HL-60/S4 (cell line): ENCODE measurements around the gene TMEM182.

Source experiments
- in situ Hi-C: fragments of 300-500 bp; cut with MboI; formaldehyde crosslinking; loops from 2 replicates; pipeline ENCODE4 v1.14.3; 2022; ENCODE audit warnings: low sequenced_read_pairs

TMEM182 gene, protein sequence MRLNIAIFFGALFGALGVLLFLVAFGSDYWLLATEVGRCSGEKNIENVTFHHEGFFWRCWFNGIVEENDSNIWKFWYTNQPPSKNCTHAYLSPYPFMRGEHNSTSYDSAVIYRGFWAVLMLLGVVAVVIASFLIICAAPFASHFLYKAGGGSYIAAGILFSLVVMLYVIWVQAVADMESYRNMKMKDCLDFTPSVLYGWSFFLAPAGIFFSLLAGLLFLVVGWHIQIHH

DNA sequence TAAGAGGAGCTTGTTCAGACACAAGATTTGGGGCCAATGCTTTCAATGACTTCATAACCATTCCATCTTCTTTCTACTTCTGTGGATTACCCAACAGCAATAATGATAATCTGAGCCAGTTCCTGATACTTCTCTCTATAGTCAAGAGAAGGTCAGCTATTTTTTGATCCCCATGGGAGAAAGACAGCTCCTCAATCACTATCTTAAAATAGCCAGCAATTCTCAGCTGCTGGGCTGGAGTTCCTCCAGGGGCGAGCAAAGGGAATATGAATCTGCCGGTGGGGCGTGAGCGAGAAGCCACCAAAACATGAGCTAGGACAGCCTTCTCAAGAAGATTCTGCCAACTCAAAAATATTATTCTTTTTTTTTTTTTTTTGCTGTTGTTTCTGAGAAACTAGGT lies at the start of gene TMEM182:
Gene TMEM182, plus strand, starts transcription at position 269 of the 400 bp plus-strand sequence. CDS start 187 bp downstream, outside the sequence.
- in situ Hi-C loops = no loop called here

DNA sequence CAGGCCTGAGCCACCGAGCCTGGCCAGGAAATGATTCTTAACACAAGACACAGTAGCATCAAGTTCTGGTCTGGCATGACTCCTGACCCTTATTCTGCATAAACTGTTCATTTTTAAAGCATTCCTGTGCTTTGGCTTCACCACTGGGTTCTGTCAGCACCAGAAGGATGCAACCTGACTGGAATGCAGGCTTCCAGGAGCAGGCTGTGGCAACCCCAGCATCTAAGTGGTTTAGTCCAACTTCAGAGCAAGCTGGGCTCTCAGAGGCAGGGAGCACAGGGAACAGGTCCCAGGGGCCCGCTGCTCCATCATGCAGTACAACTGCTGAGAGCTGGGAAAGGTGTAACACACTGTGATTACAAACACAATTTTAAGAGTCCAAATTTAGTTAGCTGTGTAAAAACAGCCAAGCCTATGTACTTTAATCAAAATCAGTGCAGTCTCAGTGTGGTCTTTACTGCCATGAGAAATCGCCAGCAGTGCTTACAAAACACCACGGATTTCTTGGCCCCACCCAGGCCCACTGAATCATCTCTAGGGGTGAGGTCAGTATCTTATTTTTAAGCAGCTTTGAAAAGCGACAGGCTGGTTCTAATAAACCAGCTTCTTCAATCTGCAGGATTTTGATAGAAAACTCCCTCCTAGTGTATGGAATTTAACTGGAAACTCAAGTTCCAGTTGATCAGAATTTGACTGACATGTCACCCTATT lies 44.4 kb upstream of the TMEM182 start:
- in situ Hi-C loops = no loop called here

DNA sequence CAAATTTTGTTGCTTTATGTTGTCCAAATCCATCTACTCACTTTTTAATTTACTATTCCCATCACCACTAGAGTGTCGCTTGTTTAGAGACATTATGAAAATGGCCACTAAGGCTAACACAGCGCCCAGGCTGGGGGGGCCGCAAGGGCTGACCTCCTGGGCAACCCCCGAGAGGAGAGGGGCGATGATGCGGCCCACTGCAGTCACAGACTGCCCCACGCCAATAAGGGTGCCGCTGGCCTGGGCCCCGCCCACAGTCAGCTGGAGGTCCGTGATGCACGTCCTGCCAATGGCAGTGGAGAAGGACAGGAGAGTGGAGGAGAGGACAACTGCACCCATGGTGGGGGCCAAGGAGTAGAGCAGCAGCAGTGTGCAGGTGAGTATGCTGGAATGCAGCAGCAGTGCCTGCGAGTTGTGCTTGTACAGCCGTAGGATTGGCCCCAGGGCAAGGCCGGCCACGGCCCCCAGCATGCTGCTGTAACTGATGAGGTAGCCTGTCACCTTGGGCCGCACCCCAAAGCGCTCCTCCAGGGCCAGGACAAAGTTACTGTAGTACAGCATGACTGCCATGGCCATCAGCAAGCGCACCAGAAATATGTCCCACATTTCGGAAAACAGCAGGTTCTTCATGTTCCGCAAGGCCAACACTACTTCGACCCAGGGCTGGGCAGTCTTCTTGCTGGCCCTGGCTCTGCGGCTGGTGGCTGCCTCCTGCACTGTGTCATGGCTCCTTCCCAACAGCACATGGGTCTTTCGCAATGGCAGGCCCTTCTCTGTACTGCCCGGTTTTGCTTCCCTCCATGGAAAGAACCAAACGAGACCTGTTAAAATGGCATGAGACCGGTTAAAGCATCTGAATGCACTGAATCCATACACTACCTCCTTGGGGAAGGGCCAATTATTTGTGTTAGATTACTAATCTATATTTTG lies 43.2 kb upstream of the TMEM182 start:
- in situ Hi-C loops = no loop called here

DNA sequence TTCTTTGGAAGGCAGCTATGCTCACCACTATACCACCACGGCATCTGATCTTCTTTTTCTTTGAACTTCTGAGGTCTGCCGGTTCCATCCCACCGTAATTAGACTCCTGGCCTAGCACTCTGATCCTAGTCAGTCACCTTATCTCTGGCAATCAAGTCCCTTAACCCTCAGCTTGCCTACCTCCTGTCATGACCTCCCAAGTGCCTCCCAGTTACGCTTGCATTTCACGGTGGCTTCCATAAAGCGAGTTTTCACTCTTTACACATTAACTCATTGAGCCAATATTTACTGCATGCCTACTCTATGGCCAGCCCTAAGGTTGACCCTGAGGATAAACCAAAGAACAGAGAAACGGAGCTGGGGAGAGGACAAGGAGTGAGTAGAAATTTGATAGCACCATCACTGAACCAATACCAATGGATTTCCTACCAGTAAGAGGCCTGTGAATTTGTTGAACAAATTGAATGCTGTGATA lies 37.8 kb upstream of the TMEM182 start:
- in situ Hi-C loops = no loop called here

DNA sequence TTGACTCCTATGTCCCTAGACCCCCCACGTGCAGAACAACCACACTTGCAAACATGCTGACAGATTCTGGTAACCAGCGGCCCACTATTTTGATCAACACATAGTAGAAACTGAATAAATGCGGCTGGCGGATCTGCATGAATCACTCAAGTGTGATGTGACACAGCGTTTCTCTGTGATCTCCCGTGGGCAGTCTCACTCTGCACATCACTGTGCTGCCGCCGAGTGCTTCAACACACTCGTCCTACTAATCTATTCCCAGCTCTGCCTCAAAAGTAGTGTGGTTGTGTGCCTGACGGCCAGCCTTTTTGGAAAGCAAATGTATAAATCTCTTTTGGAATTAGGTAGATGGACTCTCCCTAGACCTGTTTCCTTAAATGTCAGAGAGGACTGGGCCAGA lies 37.3 kb upstream of the TMEM182 start:
- in situ Hi-C loops = no loop called here

DNA sequence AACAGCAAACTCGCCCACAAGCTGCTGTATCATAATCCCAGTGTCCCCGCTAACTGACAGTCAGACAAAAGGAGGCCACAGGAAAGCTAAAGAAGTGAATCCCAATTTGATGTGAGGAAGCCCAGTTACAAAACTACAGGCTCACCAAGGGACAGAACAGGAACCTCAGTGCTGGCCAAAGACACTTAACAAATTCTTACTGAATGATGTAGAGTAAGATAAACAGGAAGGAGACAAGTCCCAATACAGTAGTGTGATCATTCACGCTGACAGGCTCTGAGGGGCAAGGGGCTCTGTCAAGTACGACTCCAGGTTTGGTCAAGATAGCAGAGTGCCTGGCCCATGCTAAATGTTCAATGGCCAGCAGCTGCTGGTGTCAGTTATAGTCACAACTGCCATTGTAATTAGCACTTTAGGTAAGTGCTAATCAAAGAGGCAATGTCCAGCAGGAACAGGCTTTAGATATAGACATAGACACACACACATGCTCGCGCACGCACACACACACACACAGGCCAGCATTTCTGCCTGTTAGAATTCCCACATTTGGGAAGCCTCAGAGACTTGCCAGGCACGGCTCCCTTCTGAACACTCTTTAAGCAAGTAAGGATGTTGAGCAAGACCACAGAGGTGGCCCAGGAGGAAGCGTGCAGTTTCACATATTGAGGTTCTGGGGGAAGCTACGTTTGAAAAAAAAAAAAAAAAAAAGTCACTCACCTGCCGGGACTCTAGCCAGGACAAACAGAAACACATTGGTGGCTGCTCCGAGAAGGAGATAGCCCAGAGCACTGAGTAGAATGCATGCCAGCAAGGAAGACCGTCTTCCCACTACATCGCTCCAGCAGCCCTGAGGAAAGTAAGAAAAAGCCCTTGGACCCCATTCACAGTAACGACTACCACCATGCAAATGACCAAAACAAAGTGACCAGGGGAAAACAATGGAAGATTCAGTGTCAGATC lies 35.4 kb upstream of the TMEM182 start:
- in situ Hi-C loops = no loop called here

DNA sequence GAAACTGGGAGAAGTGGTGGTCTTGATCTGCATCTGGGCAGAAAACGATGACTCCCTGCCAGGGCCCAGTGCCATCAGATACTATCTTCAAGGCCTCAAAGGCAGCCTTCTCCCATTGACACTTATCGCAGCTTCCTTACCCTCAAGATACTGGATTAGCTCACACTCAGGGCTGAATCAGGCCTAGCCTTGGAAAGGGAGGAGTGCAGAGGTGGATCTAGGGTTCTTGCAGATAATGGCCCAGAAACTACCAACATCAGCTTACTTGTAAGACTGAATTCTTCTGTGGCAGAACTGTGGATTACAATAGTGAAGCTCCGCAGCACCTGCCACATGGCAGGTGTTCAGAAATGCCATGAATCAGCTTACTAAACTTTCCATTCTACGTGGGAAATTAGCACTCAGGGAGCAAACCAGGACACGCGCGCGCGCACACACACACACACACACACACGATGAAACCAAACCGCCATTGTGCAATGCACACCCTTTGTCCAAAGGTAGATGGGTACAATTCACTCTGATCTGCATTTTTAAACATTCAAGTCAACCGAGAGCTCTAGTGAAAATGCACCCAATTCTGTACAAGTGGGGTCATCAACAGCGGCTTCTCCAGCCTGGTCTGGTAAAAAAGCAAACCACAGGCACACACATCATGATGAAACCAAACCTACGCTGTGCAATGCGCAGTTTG lies 26.3 kb upstream of the TMEM182 start:
- in situ Hi-C loops = no loop called here

DNA sequence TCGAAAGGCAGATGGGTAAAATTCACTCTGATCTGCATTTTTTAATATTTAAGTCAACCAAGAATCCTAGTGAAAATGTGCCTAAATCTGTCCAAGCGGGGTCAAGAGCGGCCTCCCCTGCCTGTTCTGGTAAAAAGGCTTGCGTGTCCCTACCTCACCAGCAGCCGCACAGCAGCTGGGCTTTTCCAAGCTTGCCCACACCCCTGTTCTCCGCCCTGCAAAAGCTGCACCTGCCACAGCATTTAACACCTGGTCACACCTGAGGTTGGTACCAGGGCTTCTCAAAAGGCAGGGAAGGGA lies 25.8 kb upstream of the TMEM182 start:
- in situ Hi-C loops = no loop called here

DNA sequence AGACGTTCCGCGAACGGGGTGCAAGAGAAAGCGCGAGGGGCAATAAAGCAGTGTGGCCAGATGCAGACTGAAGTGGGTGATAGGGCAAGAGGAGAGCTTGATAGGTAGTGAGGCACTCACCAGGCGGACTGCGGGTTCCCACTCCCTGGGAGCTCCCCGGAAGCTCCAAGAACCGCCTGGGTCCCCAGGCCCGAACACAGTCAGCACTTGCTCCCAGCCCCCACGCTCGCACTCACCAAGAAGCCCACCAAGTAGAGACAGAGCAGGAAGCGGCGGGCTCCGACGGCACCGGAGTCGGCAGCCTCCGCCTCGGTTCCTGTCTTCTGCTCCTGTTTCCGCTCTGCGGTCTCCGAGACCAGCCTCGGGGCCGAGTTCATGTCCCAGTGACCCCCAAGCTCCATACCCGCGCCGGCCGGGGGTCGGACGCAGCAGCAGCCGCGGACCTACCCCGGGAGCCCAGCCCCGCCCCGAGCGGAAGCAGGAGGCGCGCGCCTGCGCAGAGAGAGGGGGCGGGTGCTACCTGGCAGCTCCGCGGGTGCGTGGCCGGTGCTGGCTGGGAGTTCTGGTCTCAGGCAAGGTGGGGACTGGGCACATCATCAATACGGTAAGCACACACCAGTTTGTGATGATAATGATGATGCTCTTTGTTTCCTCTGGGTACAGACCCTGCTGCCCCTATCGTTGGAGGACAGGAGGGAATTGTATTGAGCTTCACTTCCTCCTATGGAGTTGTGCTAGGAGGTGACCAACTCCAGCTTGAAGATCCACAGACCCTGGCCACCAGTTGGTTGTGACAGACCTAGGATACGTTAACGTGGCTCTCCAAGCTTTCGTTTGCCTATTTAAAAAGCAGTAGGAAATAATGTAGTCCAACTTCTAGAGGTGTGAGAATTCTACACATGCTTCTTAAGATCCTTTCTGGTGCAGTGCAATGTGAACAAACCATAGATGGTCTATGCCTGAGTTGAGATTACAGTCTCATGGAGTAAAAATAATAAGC lies 25.1 kb upstream of the TMEM182 start:
- in situ Hi-C loops = no loop called here

DNA sequence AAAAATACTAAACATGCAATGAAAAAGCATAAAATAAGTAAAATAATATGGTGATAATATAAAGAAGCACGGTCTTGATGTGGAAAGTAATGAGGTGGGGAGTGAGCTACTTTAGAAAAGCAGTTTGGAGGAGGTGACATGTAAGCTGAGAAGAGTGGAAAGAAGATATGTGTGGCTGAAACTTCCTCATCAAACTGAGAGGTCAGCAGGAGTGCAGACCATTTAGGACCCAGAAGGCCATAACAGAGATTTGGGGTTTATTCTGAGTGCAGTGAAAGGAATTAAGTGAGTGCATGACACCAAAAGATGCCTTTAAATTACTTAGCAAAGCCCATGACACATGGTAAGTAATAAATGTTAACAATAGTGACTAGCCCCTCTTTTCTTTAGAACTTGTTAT lies 24.4 kb upstream of the TMEM182 start:
- in situ Hi-C loops = no loop called here

DNA sequence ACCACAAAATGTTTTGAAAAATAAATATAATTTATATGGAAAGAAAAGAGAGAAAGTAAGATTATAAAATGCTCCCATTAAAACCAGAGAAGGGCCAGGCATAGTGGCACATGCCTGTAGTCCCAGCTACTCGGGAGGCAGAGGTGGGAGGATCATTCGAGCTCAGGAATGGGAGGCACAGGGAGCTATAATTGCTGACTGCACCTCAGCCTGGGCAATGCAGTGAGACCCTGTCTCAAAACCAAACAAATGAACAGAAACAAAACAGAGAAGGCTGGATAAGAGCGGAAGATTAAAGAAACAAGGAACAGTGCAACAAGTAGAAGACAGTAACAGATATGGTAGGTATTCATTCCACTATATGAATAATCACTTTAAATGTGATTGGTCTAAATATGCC lies 18.6 kb upstream of the TMEM182 start:
- in situ Hi-C loops = no loop called here

DNA sequence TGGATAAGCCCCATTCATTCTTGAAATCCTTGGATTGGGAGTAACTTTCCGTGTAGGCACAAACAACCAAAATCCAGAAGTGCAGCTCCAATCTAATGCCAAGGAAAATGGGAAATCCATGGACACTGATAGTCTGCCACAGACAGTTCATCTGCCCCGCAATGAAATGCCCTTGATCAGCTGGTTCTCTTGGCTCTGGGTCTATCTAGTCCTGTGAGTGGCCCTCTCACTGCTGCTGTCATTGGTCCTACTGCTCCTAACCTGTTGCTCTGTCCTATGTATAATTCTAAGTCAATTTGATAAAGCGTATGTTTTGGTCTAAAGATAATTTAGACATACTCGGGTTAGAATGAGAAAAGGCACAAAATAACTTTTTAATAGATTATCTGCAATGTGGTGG lies 13.7 kb upstream of the TMEM182 start:
- in situ Hi-C loops = no loop called here

DNA sequence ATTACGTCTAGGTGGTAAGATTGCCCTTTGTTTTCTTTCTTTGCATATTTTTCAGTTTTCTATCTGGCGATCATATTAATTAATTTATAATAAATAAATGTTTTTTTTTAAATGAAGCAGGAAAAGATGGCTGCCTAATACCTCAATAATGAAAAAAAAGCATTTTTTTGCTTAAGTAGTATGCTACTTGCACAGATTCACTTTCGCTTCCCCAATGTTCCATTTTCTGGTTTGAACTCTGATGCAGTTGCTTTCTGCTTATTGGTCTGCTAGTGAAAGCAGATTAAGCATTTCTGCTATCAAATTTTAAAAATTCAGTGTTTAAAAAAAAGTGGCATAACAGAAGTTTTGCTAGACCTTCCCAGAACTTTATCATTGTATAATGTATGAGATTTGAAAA lies 11.9 kb upstream of the TMEM182 start:
- in situ Hi-C loops = no loop called here

DNA sequence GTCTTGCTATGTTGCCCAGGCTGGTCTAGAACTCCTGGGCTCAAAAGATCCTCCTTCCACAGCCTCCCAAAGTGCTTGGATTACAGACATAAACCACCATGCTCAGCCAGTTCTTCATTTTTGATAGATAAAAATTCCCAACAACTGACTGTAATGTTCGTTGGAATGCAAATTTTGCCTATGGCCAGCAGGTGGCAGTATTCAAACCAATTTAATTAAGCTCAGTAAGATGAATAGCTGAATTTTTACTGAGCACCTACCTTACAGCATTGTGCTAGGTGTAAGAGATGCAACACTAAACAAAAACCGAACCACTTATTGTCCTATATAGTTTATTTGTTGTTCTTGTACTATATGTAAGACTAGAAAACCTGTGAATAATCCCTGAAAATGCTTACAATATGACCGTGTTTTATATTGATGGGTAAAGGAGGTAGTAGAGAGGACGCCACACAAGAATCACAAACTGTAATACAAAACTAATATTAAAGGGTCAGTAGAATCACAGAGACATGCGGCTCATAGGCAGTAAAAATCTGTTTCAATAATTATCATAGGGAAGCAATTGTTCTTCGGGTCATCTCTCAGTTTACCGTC lies 8.2 kb upstream of the TMEM182 start:
- in situ Hi-C loops = no loop called here

DNA sequence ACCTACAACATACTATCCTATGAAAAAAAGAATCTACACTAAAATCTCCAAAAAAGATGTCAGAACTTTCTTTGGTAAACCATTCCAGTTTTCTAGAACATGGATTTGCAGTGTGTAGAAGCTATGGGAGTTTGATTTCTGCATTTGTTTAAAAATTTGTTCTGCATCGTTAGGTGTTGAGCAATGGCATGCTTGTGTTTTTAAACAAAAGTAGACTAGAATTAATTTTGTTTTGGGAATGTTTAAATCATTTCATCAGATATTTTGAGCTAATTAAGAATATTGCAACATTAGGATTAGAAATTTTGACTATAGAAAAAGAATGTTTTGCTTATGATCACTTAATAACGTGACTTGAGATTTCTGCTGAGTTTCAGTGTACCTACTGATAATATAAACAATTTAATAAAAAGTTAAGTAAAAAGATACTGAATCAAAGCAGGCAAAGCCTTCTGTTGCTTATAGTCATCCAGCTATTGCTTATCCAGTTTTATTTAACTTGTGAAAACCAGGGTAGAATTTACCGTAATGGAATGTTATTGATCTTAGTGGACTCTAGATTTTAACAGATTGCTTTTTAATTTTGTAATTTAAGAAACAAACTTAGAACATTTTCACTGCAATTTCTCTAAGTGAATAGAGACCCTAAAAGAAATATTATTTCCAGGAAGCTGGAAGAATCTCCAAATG lies 7.2 kb upstream of the TMEM182 start:
- in situ Hi-C loops = no loop called here

DNA sequence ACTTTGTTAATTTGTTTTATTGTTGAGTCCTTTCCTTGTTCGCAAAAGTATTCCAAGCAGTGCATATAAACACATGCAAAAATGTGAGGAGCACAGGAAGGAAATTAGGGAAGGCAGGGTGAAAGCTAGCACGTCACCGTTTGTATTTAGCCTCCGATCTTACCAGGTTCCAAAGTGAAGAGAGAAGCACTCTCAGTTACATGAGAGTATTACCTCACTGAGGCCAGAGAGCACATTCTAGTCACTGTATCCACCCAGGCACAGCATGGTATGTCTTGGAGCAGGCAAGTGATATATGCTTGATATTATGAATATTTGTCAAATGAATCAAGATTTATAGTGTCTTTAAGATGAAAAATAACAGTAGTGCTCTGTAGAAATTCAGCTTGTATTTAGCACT lies 6.5 kb upstream of the TMEM182 start:
- in situ Hi-C loops = no loop called here

DNA sequence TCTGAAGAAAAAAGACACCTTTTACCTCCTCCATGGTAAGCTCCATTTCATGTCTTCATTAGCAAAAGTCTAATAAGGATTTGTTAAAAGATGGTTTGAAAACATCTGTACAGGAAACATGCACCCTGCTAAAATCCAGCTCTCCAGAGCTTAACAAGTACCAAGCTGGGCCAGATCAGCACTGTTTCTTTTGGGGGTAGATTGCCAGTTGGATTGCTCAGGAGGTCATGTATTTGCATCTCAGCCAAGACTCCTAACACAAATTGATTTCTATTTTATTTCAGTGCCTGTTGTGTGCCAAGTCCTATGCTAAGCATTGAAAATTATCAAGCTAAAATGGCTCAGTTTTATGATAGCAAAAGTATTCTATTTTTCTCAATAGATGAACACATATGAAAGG lies 3.4 kb upstream of the TMEM182 start:
- in situ Hi-C loops = no loop called here

DNA sequence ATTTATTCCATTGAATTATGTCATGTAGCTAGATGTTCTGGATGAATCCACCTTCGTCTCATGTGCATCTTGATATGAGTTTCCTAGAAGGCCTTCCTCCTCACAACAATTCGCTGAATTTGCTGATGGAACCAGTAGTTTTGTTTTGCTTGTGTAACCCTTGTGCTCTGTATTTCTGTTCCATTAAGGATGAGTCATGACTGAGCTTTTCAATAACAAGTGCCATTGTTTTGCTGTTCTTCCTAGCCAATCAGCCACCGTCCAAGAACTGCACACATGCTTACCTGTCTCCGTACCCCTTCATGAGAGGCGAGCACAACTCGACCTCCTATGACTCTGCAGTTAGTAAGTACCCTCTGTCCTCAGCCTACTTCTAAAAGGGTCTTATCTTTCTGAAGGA lies 2.3 kb downstream of the TMEM182 start:
- in situ Hi-C loops = no loop called here
